DND-41 (cell line): ENCODE results near the gene CTAGE1.

Source experiments
- ATAC-seq: fragments of 200-7000 bp; cut with Tn5 transposase; 3 replicates; pipeline ENCODE4 v1.9.1; 2021; ENCODE audit warnings: low read depth; ENCODE audit not compliant: insufficient read depth
- DNase-seq: peaks from one replicate; pipeline ENCODE4 v3.0.0-alpha.2; 2020
- H2AFZ ChIP-seq: 2 replicates; pipeline ENCODE4 v1.6.0; 2012; ENCODE audit warnings: low read depth, low read length
- H3K27ac ChIP-seq: 2 replicates; pipeline ENCODE4 v1.5.1; 2012; ENCODE audit warnings: low read length, inconsistent platforms
- H3K27me3 ChIP-seq: fragments of 200-600 bp; sonication (generic); 2 replicates; pipeline ENCODE4 v1.6.0; 2012; ENCODE audit warnings: low read length, mild to moderate bottlenecking, inconsistent platforms; ENCODE audit not compliant: insufficient read depth, poor library complexity
- H3K36me3 ChIP-seq: 2 replicates; pipeline ENCODE4 v1.5.1; 2012; ENCODE audit warnings: low read length, inconsistent platforms; ENCODE audit not compliant: insufficient read depth
- H3K4me1 ChIP-seq: 2 replicates; pipeline ENCODE4 v1.5.1; 2012; ENCODE audit warnings: mild to moderate bottlenecking, low read length; ENCODE audit not compliant: insufficient read depth
- H3K4me2 ChIP-seq: 2 replicates; pipeline ENCODE4 v1.6.0; 2012; ENCODE audit warnings: mild to moderate bottlenecking, moderate library complexity, low read length, inconsistent platforms; ENCODE audit not compliant: insufficient read depth
- H3K4me3 ChIP-seq, 2 experiments: fragments of 200-600 bp in 1 of 2; shearing (Covaris generic) in 1 of 2; 2 replicates each; pipeline ENCODE4 v1.5.1; 2012 to 2016; ENCODE audit warnings: inconsistent platforms in 2 of 2, low read length in 2 of 2, mild to moderate bottlenecking in 2 of 2, low read depth in 1 of 2, moderate library complexity in 1 of 2
- H3K79me2 ChIP-seq: 2 replicates; pipeline ENCODE4 v1.6.0; 2012; ENCODE audit warnings: low read length, inconsistent platforms; ENCODE audit not compliant: insufficient read depth
- H3K9ac ChIP-seq: 2 replicates; pipeline ENCODE4 v1.6.0; 2012; ENCODE audit warnings: low read depth, mild to moderate bottlenecking, inconsistent platforms, low read length, moderate library complexity
- H3K9me3 ChIP-seq: 2 replicates; pipeline ENCODE4 v1.5.1; 2012; ENCODE audit warnings: low read length, moderate library complexity, mild to moderate bottlenecking, inconsistent platforms; ENCODE audit not compliant: insufficient read depth, severe bottlenecking
- H4K20me1 ChIP-seq: 2 replicates; pipeline ENCODE4 v1.6.0; 2012; ENCODE audit warnings: low read length; ENCODE audit not compliant: insufficient read depth
- EZH2 ChIP-seq: IDR thresholded peaks from 3 replicates; pipeline ENCODE4 v1.6.1; 2012; ENCODE audit warnings: borderline replicate concordance, low read depth, mild to moderate bottlenecking, moderate library complexity, low read length, inconsistent platforms; ENCODE audit not compliant: severe bottlenecking
- TF ChIP-seq, protein P1 (sequence below): IDR thresholded peaks from 2 replicates; pipeline ENCODE4 v1.5.1; 2012; ENCODE audit warnings: borderline replicate concordance, low read length, moderate library complexity, mild to moderate bottlenecking; ENCODE audit not compliant: poor library complexity, severe bottlenecking; ENCODE audit errors: extremely low read depth

Gene CTAGE1

DNA sequence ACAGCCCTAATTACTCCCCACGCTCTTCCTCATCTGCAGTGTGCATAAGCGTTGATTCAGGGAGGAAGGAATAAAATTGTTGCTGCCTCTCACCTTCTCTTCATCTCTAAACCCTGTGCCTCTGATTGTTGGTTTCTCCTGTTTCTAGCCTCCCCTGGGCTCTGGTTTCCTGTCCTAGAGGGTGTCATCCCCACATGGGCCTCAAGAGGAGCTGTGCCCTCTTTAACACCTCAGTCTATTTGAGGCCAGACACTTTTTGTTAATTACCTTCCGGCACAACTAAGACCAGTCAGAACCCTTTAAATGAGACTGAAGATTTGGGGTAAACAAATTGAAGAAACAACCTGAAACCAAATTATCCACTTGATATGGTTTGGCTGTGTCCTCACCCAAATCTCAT, 9.7 kb downstream of the CTAGE1 start:
- H3K27me3 ChIP-seq = peaks cover 7% of the 10 kb centered on the region
- TF ChIP-seq, protein P1, sequence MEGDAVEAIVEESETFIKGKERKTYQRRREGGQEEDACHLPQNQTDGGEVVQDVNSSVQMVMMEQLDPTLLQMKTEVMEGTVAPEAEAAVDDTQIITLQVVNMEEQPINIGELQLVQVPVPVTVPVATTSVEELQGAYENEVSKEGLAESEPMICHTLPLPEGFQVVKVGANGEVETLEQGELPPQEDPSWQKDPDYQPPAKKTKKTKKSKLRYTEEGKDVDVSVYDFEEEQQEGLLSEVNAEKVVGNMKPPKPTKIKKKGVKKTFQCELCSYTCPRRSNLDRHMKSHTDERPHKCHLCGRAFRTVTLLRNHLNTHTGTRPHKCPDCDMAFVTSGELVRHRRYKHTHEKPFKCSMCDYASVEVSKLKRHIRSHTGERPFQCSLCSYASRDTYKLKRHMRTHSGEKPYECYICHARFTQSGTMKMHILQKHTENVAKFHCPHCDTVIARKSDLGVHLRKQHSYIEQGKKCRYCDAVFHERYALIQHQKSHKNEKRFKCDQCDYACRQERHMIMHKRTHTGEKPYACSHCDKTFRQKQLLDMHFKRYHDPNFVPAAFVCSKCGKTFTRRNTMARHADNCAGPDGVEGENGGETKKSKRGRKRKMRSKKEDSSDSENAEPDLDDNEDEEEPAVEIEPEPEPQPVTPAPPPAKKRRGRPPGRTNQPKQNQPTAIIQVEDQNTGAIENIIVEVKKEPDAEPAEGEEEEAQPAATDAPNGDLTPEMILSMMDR = peak; percentile 40
- TF ChIP-seq EZH2 = no peak
- no peaks in the 10 kb centered on the region for H3K9me3 ChIP-seq
- DNase-seq = no peak
- no peaks in the 10 kb centered on the region for H3K36me3 ChIP-seq
- H3K4me2 ChIP-seq = no peak overlapping the region
- H3K27ac ChIP-seq = no peak overlapping the region
- no peaks in the 10 kb centered on the region for H3K79me2 ChIP-seq
- no peak; the same call in 2 of the 3 replicates for ATAC-seq
- no peak overlapping the region for H2AFZ ChIP-seq
- no peak overlapping the region for H3K4me3 ChIP-seq
- H3K4me1 ChIP-seq = no peaks in the 10 kb centered on the region
- no peak overlapping the region for H3K9ac ChIP-seq
- H4K20me1 ChIP-seq = no peaks in the 10 kb centered on the region

DNA sequence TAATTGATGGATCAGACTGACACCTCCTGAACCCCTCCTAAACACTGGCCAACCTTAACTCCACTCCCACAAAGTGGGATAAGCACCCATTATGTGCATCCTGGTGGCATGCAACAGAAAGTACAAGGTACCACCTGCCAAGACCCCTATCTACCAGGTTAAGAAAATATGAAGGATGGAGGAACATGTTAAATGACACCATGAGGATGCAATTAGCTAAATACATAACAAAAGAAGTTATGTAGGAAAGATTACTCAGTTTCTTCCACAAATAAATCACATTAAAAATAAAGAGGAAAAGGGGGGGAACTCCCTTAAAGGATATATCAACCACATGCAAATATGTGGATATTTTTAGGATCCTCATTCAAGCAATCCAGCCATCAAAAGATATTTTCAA, 12.6 kb downstream of the CTAGE1 start:
- H3K27me3 ChIP-seq = peaks cover 3% of the 10 kb centered on the region
- no peaks in the 10 kb centered on the region for H3K4me1 ChIP-seq
- H3K9ac ChIP-seq = no peak overlapping the region
- DNase-seq = no peak
- no peak overlapping the region for H2AFZ ChIP-seq
- TF ChIP-seq, protein P1 = no peak
- no peak for TF ChIP-seq EZH2
- no peak overlapping the region for H3K4me2 ChIP-seq
- no peaks in the 10 kb centered on the region for H3K9me3 ChIP-seq
- H3K4me3 ChIP-seq = no peak overlapping the region
- H3K79me2 ChIP-seq = no peaks in the 10 kb centered on the region
- no peak for ATAC-seq
- H3K36me3 ChIP-seq = no peaks in the 10 kb centered on the region
- H3K27ac ChIP-seq = no peak overlapping the region
- H4K20me1 ChIP-seq = no peaks in the 10 kb centered on the region

DNA sequence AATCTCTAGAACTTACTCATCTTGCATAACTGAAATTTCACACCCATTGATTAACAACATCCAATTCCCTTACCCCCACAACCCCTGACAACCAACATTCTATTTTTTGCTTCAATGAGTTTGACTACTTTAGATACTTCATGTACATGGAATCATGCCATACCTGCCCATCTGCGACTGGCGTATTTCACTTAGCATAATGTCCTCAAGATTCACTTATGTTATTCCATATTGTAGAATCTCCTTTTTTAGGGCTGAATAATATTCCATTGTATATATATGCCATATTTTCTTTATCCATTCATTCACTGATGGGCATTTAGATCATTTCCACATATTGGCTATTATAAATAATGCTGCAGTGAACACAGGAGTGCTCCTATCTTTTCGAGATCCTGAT, 13.8 kb downstream of the CTAGE1 start:
- ATAC-seq (no peak), DNase-seq (no peak)
- Histone ChIP-seq H3K79me2 (no peaks in the 10 kb centered on the region), H3K9me3 (no peaks in the 10 kb centered on the region), H4K20me1 (no peaks in the 10 kb centered on the region), H3K27ac (no peak overlapping the region), H3K4me2 (no peak overlapping the region), H3K4me1 (no peaks in the 10 kb centered on the region), H3K27me3 (no peaks in the 10 kb centered on the region), H3K36me3 (no peaks in the 10 kb centered on the region), H2AFZ (no peak overlapping the region), H3K4me3 (no peak overlapping the region), H3K9ac (no peak overlapping the region)
- TF ChIP-seq, protein P1 = no peak
- TF ChIP-seq EZH2 = no peak

DNA sequence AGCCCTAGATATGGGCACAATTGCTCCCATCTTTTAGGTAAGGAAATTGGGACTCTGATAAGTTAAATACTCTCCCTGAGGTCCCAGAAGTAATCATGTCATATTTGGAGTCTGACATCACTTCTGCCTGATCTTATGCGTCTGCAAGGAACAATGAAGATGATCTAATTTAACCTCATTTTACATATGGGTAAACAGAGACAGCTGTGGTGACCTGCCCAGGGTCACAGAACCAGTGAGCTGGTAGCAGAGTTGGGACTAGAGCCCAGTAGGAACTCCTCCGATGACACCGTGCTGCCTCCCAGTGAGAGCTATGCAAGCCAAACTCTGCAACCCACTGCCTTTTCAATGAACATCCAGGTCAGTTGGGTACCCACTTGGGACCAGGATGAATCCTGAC, 17.8 kb downstream of the CTAGE1 start:
- no peak overlapping the region for H2AFZ ChIP-seq
- no peak overlapping the region for H3K4me3 ChIP-seq
- DNase-seq (no peak), ATAC-seq (no peak)
- peaks cover 3% of the 10 kb centered on the region for H3K27me3 ChIP-seq
- no peaks in the 10 kb centered on the region for H4K20me1 ChIP-seq
- TF ChIP-seq EZH2 = no peak
- TF ChIP-seq, protein P1 = no peak
- H3K79me2 ChIP-seq = no peaks in the 10 kb centered on the region
- no peak overlapping the region for H3K9ac ChIP-seq
- H3K9me3 ChIP-seq = no peaks in the 10 kb centered on the region
- no peaks in the 10 kb centered on the region for H3K36me3 ChIP-seq
- H3K4me1 ChIP-seq = no peaks in the 10 kb centered on the region
- H3K4me2 ChIP-seq = no peak overlapping the region
- H3K27ac ChIP-seq = no peak overlapping the region
